ENCODE results near the gene LNX2. TPM values are rescaled to one million over a fixed set of nuclear protein-coding genes. Genes with fewer than 3 reads are reported as not detected.

Gene LNX2
- total RNA-seq, 1 experiment from 2014 or later: 6.6 TPM

DNA sequence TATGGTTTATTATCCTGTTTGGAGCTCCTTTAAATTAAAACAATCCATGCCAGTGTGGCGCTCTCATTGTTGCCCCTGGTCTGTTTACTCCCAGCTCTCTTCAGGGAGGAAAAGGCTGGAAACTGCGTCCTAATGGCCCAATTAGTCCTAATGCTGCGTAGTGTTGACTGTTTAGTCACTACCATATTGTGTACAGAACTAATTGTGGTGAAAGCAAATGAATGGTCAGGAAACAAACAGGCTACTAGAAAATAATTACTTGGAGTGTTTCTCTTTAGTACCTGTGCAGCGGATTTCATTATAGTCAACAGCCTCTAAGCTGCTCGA, 115.5 kb downstream of the LNX2 start:
- no peak for DNase-seq (ENCODE audit: low read depth)

DNA sequence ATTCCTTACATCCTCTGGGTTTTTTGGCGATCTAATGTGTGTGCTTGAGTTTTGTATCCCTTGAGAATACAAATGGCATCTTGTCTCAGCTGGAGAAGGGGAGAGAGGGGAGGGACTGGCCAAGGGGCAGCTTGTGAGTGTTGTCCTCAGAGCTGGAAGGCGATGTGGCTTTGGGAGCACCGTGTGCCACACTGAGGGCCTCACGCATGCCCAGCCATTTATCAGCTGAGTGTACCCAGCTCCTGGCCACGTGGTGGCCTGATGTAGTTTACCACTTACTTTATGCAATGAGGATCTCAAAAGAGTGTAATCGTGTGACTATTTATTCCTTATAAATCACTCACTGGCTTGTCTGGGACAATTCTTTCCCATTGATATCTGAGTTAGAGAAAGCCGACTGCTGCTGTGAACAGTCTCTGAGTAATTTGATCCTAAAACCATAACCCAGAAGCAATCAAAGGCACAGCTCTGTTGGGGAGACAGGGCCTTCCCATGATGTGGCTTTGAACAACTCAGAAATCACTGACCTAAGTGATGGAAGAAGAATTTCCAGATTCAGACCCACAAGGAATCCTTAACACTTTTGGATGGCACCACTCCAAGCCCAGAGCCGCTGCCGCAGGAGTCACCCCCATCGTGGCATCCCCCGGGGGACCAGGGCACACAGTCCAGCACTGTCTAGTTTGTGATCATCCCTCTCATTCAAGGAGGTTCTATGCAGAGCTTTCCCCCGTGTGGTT, 116.0 kb downstream of the LNX2 start:
- DNase-seq (ENCODE audit: low read depth): no peak

DNA sequence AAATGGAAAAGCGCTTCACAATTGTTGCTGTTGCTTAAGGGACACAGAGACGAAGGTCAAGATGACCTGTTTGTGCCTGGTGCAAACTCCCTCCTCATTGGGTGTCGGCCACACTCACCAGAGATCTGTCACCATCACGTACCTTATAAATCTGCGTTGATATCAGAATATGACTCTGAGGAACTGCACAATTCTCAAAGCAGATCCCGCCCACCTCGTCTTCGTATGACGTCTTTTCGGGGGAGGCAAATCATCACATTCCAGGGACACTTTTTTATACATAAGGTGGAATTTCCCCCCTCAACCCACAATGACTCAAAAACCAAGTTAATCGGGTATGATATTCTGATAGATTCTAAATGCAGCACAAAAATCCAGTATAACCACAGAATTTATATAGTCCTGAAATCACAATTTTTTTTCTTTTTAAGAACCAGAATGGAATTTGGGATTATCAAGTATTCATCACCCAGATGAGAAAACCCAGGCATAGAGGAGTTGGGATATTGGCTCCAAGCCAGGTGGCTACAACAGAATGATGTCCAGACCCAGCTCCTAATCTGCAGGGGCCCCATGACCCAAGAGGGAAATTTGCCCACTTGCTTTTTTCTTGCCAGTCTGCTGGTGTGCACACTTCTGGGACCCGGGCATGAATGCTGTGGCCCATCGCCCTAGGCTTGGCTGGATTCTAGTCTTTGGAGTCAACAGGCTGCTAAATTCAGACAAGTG, 119.4 kb downstream of the LNX2 start:
- peak; percentile 5 for DNase-seq (ENCODE audit: low read depth)

DNA sequence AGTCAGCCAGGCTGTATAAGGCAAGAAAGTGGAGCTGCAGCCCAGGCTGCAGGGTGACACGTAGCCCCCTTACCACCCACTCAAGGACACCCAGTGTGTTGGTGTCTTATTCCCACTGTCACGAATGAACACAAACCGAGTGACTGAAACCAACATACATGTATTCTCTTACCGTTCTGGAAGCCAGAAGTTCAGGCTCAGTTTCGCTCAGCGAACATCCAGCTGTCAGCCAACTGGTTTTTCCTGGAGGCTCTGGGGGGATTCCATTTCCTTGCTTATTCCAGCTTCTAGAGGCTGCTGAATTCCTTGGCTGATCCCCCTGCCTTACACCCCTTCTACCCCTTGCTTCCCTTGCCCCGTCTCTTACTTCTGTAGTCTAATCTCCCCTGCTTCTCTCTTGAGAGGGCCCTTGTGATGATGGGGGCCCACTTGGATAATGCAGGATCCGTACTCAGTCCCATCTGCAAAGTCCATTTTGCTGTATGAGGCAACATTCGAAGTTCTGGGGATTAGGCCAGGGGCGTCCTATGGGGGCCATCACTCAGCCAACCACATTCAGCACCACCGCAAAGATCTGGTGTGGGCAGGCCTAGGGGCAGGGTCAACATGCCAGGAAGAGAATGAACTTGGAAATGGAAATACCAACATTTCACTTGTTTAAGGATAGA, 122.6 kb downstream of the LNX2 start:
- no peak for DNase-seq (ENCODE audit: low read depth)

DNA sequence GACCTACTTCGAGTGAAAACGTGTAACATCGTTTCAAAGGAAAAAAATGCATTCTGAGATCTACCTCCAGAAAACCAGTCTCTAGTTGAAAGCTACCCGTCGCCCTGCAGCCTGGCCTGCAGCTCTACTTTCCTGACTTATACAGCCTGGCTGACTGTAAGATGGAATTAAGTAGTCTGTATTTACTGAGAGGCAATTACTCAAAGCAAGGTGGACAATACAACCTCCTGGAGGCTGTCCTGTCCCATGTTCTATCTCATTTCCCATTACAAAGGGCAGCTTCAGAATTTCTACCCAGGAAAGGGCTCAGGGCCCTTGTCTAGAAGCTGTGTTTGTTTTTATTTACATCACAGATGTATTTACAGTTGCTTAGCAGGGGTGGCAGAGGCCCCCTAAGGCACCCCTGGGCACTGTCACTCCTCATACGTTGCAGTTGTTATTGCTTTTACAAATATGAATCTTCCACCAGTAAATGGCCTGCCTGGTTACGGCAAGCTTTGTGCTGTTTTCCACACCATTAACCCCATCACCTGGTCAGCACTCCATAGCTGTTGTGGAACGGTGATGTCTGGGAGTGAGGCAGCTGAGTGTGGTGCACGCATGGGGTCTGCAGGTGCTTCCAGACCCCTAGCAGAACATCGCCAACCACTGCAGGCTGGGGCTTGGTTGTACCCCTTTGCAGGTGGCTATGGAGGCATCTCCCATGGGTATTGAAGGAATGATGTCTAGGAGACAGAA, 123.6 kb downstream of the LNX2 start:
- DNase-seq (ENCODE audit: low read depth): no peak

DNA sequence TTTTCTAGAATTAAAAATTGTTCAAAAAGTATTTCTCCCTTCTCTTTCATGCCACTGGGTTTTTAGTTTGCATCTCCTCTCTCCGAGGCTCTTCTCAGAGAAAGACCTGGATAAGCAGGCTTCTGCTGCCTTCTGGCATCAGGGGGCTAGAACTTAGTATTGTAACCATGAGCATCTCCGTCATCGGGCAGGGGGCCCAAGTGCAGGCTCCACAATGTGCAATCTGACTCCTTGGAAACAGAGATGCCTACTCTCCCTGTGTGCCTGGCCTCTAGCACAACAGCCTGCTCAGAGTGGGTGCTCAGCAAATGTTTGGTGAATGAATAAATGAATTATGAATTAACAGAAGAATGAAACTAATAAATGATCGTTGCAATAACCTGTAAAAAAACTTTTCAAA, 124.3 kb downstream of the LNX2 start:
- DNase-seq (ENCODE audit: low read depth): no peak

Other genes with a start within 250 kb of the LNX2 start
- gene GTF3A, start 195.9 kb downstream of the LNX2 start, total RNA-seq (2014; rRNA removed; shearing (Covaris generic)): 85.2 and 91.6 TPM in 2 replicates
- 48.3 and 63.1 TPM in 2 replicates for gene MTIF3, start 170.0 kb downstream of the LNX2 start, total RNA-seq (2014; rRNA removed; shearing (Covaris generic))
- 90.7 and 123 TPM in 2 replicates for gene POLR1D, start 1.4 kb upstream of the LNX2 start, total RNA-seq (2014; rRNA removed; shearing (Covaris generic))
- gene GSX1, start 172.0 kb upstream of the LNX2 start, total RNA-seq (2014; rRNA removed; shearing (Covaris generic)): not detected in 2 replicates

Data from Daoy (cell line).